ENCODE measurements around the gene RNU1-1.
"Not testable (repeated sequence)": the region's sequence is repeated elsewhere in the genome, so short reads cannot be mapped to it uniquely, and the experiment has no call there.

The RNU1-1 gene

GRCh38 chr1:16537528-16537927 lies 23.4 kb upstream of the RNU1-1 start:
- H3K27me3 ChIP-seq (ENCODE audit: insufficient read depth, low read length), result peaks cover 29% of the 10 kb centered on the region
- not testable (repeated sequence) for H3K9ac ChIP-seq (ENCODE audit: low read depth, low read length); H3K4me1 ChIP-seq (ENCODE audit: insufficient read depth, low read length); H3K4me3 ChIP-seq (ENCODE audit: low read length); H3K36me3 ChIP-seq (ENCODE audit: insufficient read depth, low read depth, low read length); H3K9me3 ChIP-seq (ENCODE audit: insufficient read depth, low read depth, low read length); H3K27ac ChIP-seq (ENCODE audit: low read length)

GRCh38 chr1:16536796-16537195 lies 22.7 kb upstream of the RNU1-1 start:
- H3K27me3 ChIP-seq (ENCODE audit: insufficient read depth, low read length), result peaks cover 35% of the 10 kb centered on the region
- H3K4me3 ChIP-seq (ENCODE audit: low read length); H3K9ac ChIP-seq (ENCODE audit: low read depth, low read length); H3K27ac ChIP-seq (ENCODE audit: low read length); H3K36me3 ChIP-seq (ENCODE audit: insufficient read depth, low read depth, low read length); H3K4me1 ChIP-seq (ENCODE audit: insufficient read depth, low read length); H3K9me3 ChIP-seq (ENCODE audit: insufficient read depth, low read depth, low read length): not testable (repeated sequence)

- peaks cover 40% of the 10 kb centered on the region for H3K27me3 ChIP-seq (ENCODE audit: insufficient read depth, low read length)
- not testable (repeated sequence) for H3K27ac ChIP-seq (ENCODE audit: low read length); H3K9ac ChIP-seq (ENCODE audit: low read depth, low read length)
These were observed 21.8 kb upstream of the RNU1-1 start for GRCh38 chr1:16535898-16536297.

GRCh38 chr1:16535487-16535886 lies 21.4 kb upstream of the RNU1-1 start:
- H3K27me3 ChIP-seq (ENCODE audit: insufficient read depth, low read length), result peaks cover 40% of the 10 kb centered on the region
- H3K4me1 ChIP-seq (ENCODE audit: insufficient read depth, low read length); H3K9me3 ChIP-seq (ENCODE audit: insufficient read depth, low read depth, low read length); H3K27ac ChIP-seq (ENCODE audit: low read length); H3K36me3 ChIP-seq (ENCODE audit: insufficient read depth, low read depth, low read length); H3K9ac ChIP-seq (ENCODE audit: low read depth, low read length): not testable (repeated sequence)
- peak overlapping the region; percentile 68; the same call in 1 of the 2 replicates for H3K4me3 ChIP-seq (ENCODE audit: low read length)

More at GRCh38 chr1:16535898-16536297, 21.8 kb upstream of the RNU1-1 start:
- peak overlapping the region; percentile 68; the same call in 1 of the 2 replicates for H3K4me3 ChIP-seq (ENCODE audit: low read length)
- not testable (repeated sequence) for H3K36me3 ChIP-seq (ENCODE audit: insufficient read depth, low read depth, low read length); H3K9me3 ChIP-seq (ENCODE audit: insufficient read depth, low read depth, low read length); H3K4me1 ChIP-seq (ENCODE audit: insufficient read depth, low read length)

- Histone ChIP-seq H3K27me3 (ENCODE audit: insufficient read depth, low read length) (peaks cover 40% of the 10 kb centered on the region), H3K4me3 (ENCODE audit: low read length) (peak overlapping the region; percentile 68; the same call in 1 of the 2 replicates)
- not testable (repeated sequence) for H3K27ac ChIP-seq (ENCODE audit: low read length); H3K4me1 ChIP-seq (ENCODE audit: insufficient read depth, low read length); H3K36me3 ChIP-seq (ENCODE audit: insufficient read depth, low read depth, low read length); H3K9ac ChIP-seq (ENCODE audit: low read depth, low read length); H3K9me3 ChIP-seq (ENCODE audit: insufficient read depth, low read depth, low read length)
These were observed 20.9 kb upstream of the RNU1-1 start for GRCh38 chr1:16534829-16535456.

- not testable (repeated sequence) for H3K36me3 ChIP-seq (ENCODE audit: insufficient read depth, low read depth, low read length); H3K9ac ChIP-seq (ENCODE audit: low read depth, low read length); H3K4me1 ChIP-seq (ENCODE audit: insufficient read depth, low read length); H3K27ac ChIP-seq (ENCODE audit: low read length); H3K9me3 ChIP-seq (ENCODE audit: insufficient read depth, low read depth, low read length)
- peak overlapping the region; percentile 61 for H3K4me3 ChIP-seq (ENCODE audit: low read length)
- peaks cover 40% of the 10 kb centered on the region for H3K27me3 ChIP-seq (ENCODE audit: insufficient read depth, low read length)
These were observed 20.2 kb upstream of the RNU1-1 start for GRCh38 chr1:16534239-16534828.

GRCh38 chr1:16532235-16532991 lies 18.3 kb upstream of the RNU1-1 start:
- peak overlapping the region; percentile 40; the same call in 1 of the 2 replicates for H3K4me3 ChIP-seq (ENCODE audit: low read length)
- H3K27ac ChIP-seq (ENCODE audit: low read length); H3K4me1 ChIP-seq (ENCODE audit: insufficient read depth, low read length); H3K36me3 ChIP-seq (ENCODE audit: insufficient read depth, low read depth, low read length); H3K9ac ChIP-seq (ENCODE audit: low read depth, low read length); H3K9me3 ChIP-seq (ENCODE audit: insufficient read depth, low read depth, low read length): not testable (repeated sequence)
- H3K27me3 ChIP-seq (ENCODE audit: insufficient read depth, low read length), result peaks cover 40% of the 10 kb centered on the region

GRCh38 chr1:16528338-16528737 lies 14.3 kb upstream of the RNU1-1 start:
- not testable (repeated sequence) for H3K9ac ChIP-seq (ENCODE audit: low read depth, low read length); H3K4me1 ChIP-seq (ENCODE audit: insufficient read depth, low read length); H3K27ac ChIP-seq (ENCODE audit: low read length); H3K4me3 ChIP-seq (ENCODE audit: low read length); H3K36me3 ChIP-seq (ENCODE audit: insufficient read depth, low read depth, low read length); H3K9me3 ChIP-seq (ENCODE audit: insufficient read depth, low read depth, low read length)
- H3K27me3 ChIP-seq (ENCODE audit: insufficient read depth, low read length), result peaks cover 11% of the 10 kb centered on the region; the same call in 1 of the 2 replicates

- not testable (repeated sequence) for H3K9ac ChIP-seq (ENCODE audit: low read depth, low read length); H3K27me3 ChIP-seq (ENCODE audit: insufficient read depth, low read length); H3K4me1 ChIP-seq (ENCODE audit: insufficient read depth, low read length); H3K27ac ChIP-seq (ENCODE audit: low read length); H3K36me3 ChIP-seq (ENCODE audit: insufficient read depth, low read depth, low read length); H3K9me3 ChIP-seq (ENCODE audit: insufficient read depth, low read depth, low read length); H3K4me3 ChIP-seq (ENCODE audit: low read length)
These were observed 11.7 kb upstream of the RNU1-1 start for GRCh38 chr1:16525769-16526168.

- not testable (repeated sequence) for H3K36me3 ChIP-seq (ENCODE audit: insufficient read depth, low read depth, low read length); H3K4me1 ChIP-seq (ENCODE audit: insufficient read depth, low read length); H3K4me3 ChIP-seq (ENCODE audit: low read length); H3K9ac ChIP-seq (ENCODE audit: low read depth, low read length); H3K27ac ChIP-seq (ENCODE audit: low read length); H3K27me3 ChIP-seq (ENCODE audit: insufficient read depth, low read length); H3K9me3 ChIP-seq (ENCODE audit: insufficient read depth, low read depth, low read length)
These were observed 7.6 kb upstream of the RNU1-1 start for GRCh38 chr1:16521679-16522078.

GRCh38 chr1:16521288-16521583 lies 7.2 kb upstream of the RNU1-1 start:
- no peak overlapping the region for H3K4me3 ChIP-seq (ENCODE audit: low read length)
- peaks cover 4% of the 10 kb centered on the region; the same call in 1 of the 2 replicates for H3K27me3 ChIP-seq (ENCODE audit: insufficient read depth, low read length)
- H3K4me1 ChIP-seq (ENCODE audit: insufficient read depth, low read length), result no peaks in the 10 kb centered on the region
- H3K9me3 ChIP-seq (ENCODE audit: insufficient read depth, low read depth, low read length), result no peaks in the 10 kb centered on the region
- no peaks in the 10 kb centered on the region for H3K36me3 ChIP-seq (ENCODE audit: insufficient read depth, low read depth, low read length)
- H3K27ac ChIP-seq (ENCODE audit: low read length), result no peak overlapping the region
- no peak overlapping the region for H3K9ac ChIP-seq (ENCODE audit: low read depth, low read length)

Measured in iPS-20b (cell line).